ENCODE measurements around the gene IQCE.

The IQCE gene

GRCh38 chr7:2611922-2612321 is 53.1 kb downstream of the IQCE start:
- Histone ChIP-seq H3K9me3 (no peaks in the 10 kb centered on the region), H3K27me3 (peaks cover 7% of the 10 kb centered on the region), H3K36me3 (no peaks in the 10 kb centered on the region), H3K27ac (no peak overlapping the region), H3K4me3 (ENCODE audit: low read depth in 1 of 2, low read length in 1 of 2) (no peak overlapping the region), H3K4me1 (ENCODE audit: control insufficient read depth in 1 of 2, insufficient read depth in 1 of 2, low read depth in 1 of 2, low read length in 1 of 2) (peaks cover 22 to 30% of the 10 kb centered on the region in 2 experiments)
- no peak for TF ChIP-seq CTCF (IDR thresholded peaks at IDR 0.05)

- TF ChIP-seq CTCF (IDR thresholded peaks at IDR 0.05), result no peak
- Histone ChIP-seq H3K9me3 (no peaks in the 10 kb centered on the region), H3K4me3 (ENCODE audit: low read depth in 1 of 2, low read length in 1 of 2) (no peak overlapping the region), H3K36me3 (no peaks in the 10 kb centered on the region), H3K27me3 (peaks cover 5% of the 10 kb centered on the region), H3K27ac (no peak overlapping the region), H3K4me1 (ENCODE audit: control insufficient read depth in 1 of 2, insufficient read depth in 1 of 2, low read depth in 1 of 2, low read length in 1 of 2) (peaks cover 21 to 23% of the 10 kb centered on the region in 2 experiments)
Observed at GRCh38 chr7:2612445-2613097, 53.8 kb downstream of the IQCE start.

GRCh38 chr7:2613098-2613930 is 54.5 kb downstream of the IQCE start:
- Histone ChIP-seq H3K9me3 (no peaks in the 10 kb centered on the region), H3K4me3 (ENCODE audit: low read depth in 1 of 2, low read length in 1 of 2) (no peak overlapping the region), H3K27me3 (peaks cover 5% of the 10 kb centered on the region), H3K36me3 (no peaks in the 10 kb centered on the region), H3K4me1 (ENCODE audit: control insufficient read depth in 1 of 2, insufficient read depth in 1 of 2, low read depth in 1 of 2, low read length in 1 of 2) (peaks cover 13 to 16% of the 10 kb centered on the region in 2 experiments), H3K27ac (no peak overlapping the region)
- TF ChIP-seq CTCF (IDR thresholded peaks at IDR 0.05), result no peak

- H3K4me1 ChIP-seq (ENCODE audit: control insufficient read depth in 1 of 2, insufficient read depth in 1 of 2, low read depth in 1 of 2, low read length in 1 of 2), result peaks cover 6 to 8% of the 10 kb centered on the region in 2 experiments
- no peak overlapping the region for H3K4me3 ChIP-seq (ENCODE audit: low read depth in 1 of 2, low read length in 1 of 2)
- H3K36me3 ChIP-seq, result no peaks in the 10 kb centered on the region
- peaks cover 5% of the 10 kb centered on the region for H3K27me3 ChIP-seq
- H3K27ac ChIP-seq, result no peak overlapping the region
- TF ChIP-seq CTCF (IDR thresholded peaks at IDR 0.05), result no peak
- H3K9me3 ChIP-seq, result no peaks in the 10 kb centered on the region
Observed at GRCh38 chr7:2613931-2614600, 55.3 kb downstream of the IQCE start.

- no peaks in the 10 kb centered on the region for H3K9me3 ChIP-seq
- H3K27me3 ChIP-seq, result peaks cover 5% of the 10 kb centered on the region
- no peaks in the 10 kb centered on the region for H3K36me3 ChIP-seq
Observed at GRCh38 chr7:2614631-2615330, 56.0 kb downstream of the IQCE start.

More at GRCh38 chr7:2614631-2615330, 56.0 kb downstream of the IQCE start:
- H3K4me3 ChIP-seq (ENCODE audit: low read depth in 1 of 2, low read length in 1 of 2), result no peak overlapping the region
- TF ChIP-seq CTCF (IDR thresholded peaks at IDR 0.05), result no peak
- H3K27ac ChIP-seq, result no peak overlapping the region
- H3K4me1 ChIP-seq (ENCODE audit: control insufficient read depth in 1 of 2, insufficient read depth in 1 of 2, low read depth in 1 of 2, low read length in 1 of 2), result peaks cover 0 to 1% of the 10 kb centered on the region in 2 experiments
